ENCODE measurements around the gene TIGD6. TPM values are rescaled to one million over a fixed set of nuclear protein-coding genes. Genes with fewer than 3 reads are reported as not detected.

TIGD6 gene
- total and polyA plus RNA-seq, 9 of the 15 experiments (the other 6 are each of a cell fraction or from before 2014, with no cell fraction given) = 1.8 to 6.3 (median 3.9) TPM

DNA sequence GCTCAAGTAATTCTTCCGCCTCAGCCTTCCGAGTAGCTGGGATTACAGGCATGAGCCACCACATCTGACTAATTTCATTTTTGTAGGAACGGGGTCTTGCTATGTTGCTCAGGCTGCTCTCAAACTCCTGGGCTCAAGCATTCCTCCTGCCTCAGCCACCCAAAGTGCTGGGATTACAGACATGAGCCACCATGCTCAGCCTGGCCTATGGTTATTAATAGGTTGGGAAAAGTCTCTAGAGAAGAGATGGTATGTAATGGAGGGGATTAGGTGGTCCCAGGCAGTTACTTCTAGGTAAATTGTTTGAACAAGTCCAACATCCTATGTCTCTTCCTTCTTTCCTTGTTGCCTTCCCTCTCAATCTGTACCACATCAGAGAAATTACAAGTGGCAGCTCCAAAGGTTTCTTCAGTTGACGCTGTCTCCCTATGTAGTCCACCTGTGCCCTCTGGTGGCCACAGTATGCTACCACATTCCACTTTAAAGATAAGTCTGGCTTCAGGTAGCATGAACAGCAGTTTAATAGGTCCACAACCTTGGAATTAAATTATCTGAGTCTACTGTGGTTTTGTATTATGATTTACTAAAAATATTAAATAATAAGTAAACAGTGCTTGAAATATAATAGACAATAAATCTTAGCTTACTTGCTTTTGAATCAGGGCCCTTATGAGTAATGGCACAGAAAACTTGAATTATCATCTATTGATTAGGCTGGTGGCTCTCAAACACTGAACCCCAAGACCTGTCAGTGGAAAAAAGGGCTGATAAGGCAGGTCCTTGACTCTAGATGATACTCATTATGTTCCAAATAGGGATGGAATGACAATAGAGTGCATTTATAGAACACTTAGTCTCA is 9.7 kb downstream of the TIGD6 start (continued):
- TF ChIP-seq REST (IDR thresholded peaks at IDR 0.05; ENCODE audit: borderline replicate concordance) (peak; percentile 90), REST (CRISPR knock-in tag; IDR thresholded peaks at IDR 0.05; ENCODE audit: low read depth) (no peak), FOXK1 (CRISPR knock-in tag; IDR thresholded peaks at IDR 0.05; ENCODE audit: borderline replicate concordance) (0 out of 2 replicates have a peak, but pooled peaks have one; percentile 28), ZNF79 (CRISPR knock-in tag; IDR thresholded peaks at IDR 0.05; ENCODE audit: low read depth) (no peak), MBD2 (IDR thresholded peaks at IDR 0.05; ENCODE audit: borderline replicate concordance, low read depth) (no peak), KAT7 (CRISPR knock-in tag; IDR thresholded peaks at IDR 0.05; ENCODE audit: borderline replicate concordance) (0 out of 2 replicates have a peak, but pooled peaks have one; percentile 47), CTCF (IDR thresholded peaks at IDR 0.05 in 2 of 3, conservative IDR thresholded peaks at IDR 0.05 in 1 of 3; ENCODE audit: insufficient read depth in 2 of 3, low read depth in 1 of 3, low read length in 3 of 3) (peak; percentile 87 to 97 (median 91)), ARID2 (IDR thresholded peaks at IDR 0.05) (peak; percentile 70; the same call in 1 of the 2 replicates), HMG20A (CRISPR knock-in tag; conservative IDR thresholded peaks at IDR 0.05) (no peak), PHTF2 (CRISPR knock-in tag; IDR thresholded peaks at IDR 0.05) (no peak)
